HG03460 (cell line): ENCODE data around the gene PLEKHG5.
"Not testable (repeated sequence)": the region's sequence is repeated elsewhere in the genome, so short reads cannot be mapped to it uniquely, and the experiment has no call there.

Source experiments
- ATAC-seq: cut with Tn5 transposase; IDR thresholded peaks from one replicate; pipeline ENCODE4 v1.9.1; 2021; ENCODE audit not compliant: unreplicated experiment

PLEKHG5 gene

GRCh38 chr1:6497215-6497866 lies 5.9 kb upstream of the PLEKHG5 start:
- no peak for ATAC-seq

GRCh38 chr1:6496890-6497214 lies 5.4 kb upstream of the PLEKHG5 start:
- ATAC-seq = no peak

GRCh38 chr1:6496365-6496721 lies 4.9 kb upstream of the PLEKHG5 start:
- no peak for ATAC-seq

GRCh38 chr1:6495540-6496364 lies 4.3 kb upstream of the PLEKHG5 start:
- ATAC-seq = no peak

- ATAC-seq = no peak
Measured at GRCh38 chr1:6495041-6495441, 3.6 kb upstream of the PLEKHG5 start.

- ATAC-seq = no peak
Measured at GRCh38 chr1:6494627-6495026, 3.2 kb upstream of the PLEKHG5 start.

GRCh38 chr1:6493834-6494223 lies 2.4 kb upstream of the PLEKHG5 start:
- not testable (repeated sequence) for ATAC-seq

GRCh38 chr1:6491966-6492365 lies 499 bp upstream of the PLEKHG5 start:
- ATAC-seq = no peak

- no peak for ATAC-seq
Measured at GRCh38 chr1:6491081-6491449, 402 bp downstream of the PLEKHG5 start.

GRCh38 chr1:6490181-6491080 lies 1.0 kb downstream of the PLEKHG5 start:
- peak; percentile 40 for ATAC-seq

GRCh38 chr1:6489799-6490180 lies 1.7 kb downstream of the PLEKHG5 start:
- ATAC-seq = no peak

- ATAC-seq = no peak
Measured at GRCh38 chr1:6489383-6489765, 2.1 kb downstream of the PLEKHG5 start.

- no peak for ATAC-seq
Measured at GRCh38 chr1:6488602-6489382, 2.7 kb downstream of the PLEKHG5 start.

GRCh38 chr1:6487804-6488484 lies 3.5 kb downstream of the PLEKHG5 start:
- no peak for ATAC-seq

- ATAC-seq = no peak
Measured at GRCh38 chr1:6486433-6487011, 4.9 kb downstream of the PLEKHG5 start.

GRCh38 chr1:6485168-6486101 lies 6.0 kb downstream of the PLEKHG5 start:
- no peak for ATAC-seq

GRCh38 chr1:6484826-6485167 lies 6.7 kb downstream of the PLEKHG5 start:
- no peak for ATAC-seq

GRCh38 chr1:6483761-6484117 lies 7.7 kb downstream of the PLEKHG5 start:
- no peak for ATAC-seq

- no peak for ATAC-seq
Measured at GRCh38 chr1:6483017-6483760, 8.3 kb downstream of the PLEKHG5 start.
